ENCODE data around the gene PTPN5.
A peak's percentile ranks its signal among the peaks of the same experiment; 100 is the strongest.

The PTPN5 gene

DNA sequence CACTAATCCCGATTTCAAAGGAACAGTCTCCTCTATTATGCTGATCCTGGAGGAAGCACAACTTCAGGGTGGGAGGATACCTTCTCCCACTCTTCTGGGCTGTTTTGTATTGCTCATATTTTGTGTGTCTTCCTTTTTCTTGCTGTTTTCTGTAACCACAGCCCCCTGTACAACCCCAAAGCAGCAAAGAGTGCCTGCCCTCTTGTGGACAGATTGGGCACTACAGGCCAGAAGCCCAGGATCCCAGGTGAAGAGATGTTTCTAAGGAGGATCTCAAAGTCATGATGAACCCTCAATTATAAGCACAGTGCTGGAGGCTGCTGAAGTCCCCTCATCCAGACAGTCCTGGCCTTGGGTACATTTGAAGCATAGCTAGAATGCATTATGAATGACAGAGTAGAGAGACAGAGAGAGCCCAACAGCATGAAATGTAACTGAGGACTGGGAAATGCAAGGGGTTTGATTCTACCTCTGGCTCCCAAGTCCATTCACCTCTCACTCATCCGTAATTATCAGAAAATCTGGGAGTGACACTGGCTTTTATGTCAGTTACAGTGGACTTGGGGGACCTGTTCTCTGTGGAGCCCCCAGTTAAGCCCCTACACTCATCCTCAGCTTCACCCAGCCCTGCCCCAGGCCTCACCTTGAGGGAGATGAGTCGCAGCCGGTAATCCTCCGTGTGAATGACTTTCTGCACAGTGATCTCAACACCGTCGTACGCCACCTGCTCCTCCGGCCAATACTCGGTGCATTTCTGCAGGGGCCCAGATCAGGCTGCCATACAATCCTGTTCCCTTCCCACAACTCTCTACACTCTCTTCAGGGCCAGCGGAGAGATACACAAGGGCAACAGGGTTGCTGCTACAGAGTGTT lies 59.4 kb downstream of the PTPN5 start:
- H3K27me3 ChIP-seq (ENCODE audit: control insufficient read depth, insufficient read depth, low read length): no peaks in the 10 kb centered on the region
- no peak overlapping the region for H3K4me3 ChIP-seq (ENCODE audit: low read depth, low read length)
- H3K36me3 ChIP-seq (ENCODE audit: control insufficient read depth, insufficient read depth, low read length): no peaks in the 10 kb centered on the region
- H3K9me3 ChIP-seq (ENCODE audit: control insufficient read depth, insufficient read depth, low read length): no peaks in the 10 kb centered on the region
- no peak overlapping the region for H3K9ac ChIP-seq (ENCODE audit: low read depth, low read length)
- H3K4me1 ChIP-seq (ENCODE audit: control insufficient read depth, insufficient read depth, low read length): peaks cover 2% of the 10 kb centered on the region

DNA sequence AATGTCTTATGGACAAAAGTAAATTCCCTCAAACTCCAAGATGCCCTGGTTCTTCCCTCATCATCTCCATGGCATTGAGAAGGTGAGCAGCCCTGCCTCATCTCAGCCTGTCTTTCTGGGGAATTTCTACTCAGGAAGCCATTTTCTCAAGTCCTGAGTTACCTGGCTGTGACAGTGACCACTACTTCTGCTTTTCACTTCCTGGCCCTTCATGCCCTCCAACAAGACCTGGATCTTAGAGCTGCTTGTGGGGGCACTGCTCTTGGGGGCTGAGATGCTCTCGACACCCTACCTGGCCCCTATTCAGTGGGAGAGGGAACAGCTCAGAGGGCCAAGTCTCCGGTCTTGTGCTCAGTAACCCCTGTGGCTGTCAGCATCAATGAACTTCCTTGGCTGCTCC lies 60.2 kb downstream of the PTPN5 start:
- H3K27me3 ChIP-seq (ENCODE audit: control insufficient read depth, insufficient read depth, low read length): no peaks in the 10 kb centered on the region
- H3K9me3 ChIP-seq (ENCODE audit: control insufficient read depth, insufficient read depth, low read length): no peaks in the 10 kb centered on the region
- H3K4me1 ChIP-seq (ENCODE audit: control insufficient read depth, insufficient read depth, low read length): peaks cover 2% of the 10 kb centered on the region
- H3K36me3 ChIP-seq (ENCODE audit: control insufficient read depth, insufficient read depth, low read length): no peaks in the 10 kb centered on the region
- no peak overlapping the region for H3K4me3 ChIP-seq (ENCODE audit: low read depth, low read length)
- no peak overlapping the region for H3K9ac ChIP-seq (ENCODE audit: low read depth, low read length)

DNA sequence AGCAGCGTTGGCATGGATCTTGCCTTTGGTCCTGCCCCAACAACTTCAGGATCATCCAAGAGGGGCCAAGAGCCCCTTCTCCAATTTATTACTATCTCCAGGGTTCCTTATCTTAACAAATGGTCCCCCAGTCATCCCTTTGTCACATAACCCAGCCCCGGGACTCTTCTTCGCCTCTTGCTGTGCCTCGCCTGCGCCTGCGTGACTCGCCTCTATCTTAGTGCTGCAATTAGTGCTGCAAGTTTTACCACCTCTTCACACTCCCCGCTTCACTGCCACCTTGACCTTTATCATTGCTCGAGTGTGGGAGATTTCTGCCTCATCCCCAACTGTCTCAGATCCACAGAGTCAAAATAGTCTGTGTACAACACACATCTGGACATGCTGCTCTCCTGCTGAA lies 61.6 kb downstream of the PTPN5 start:
- Histone ChIP-seq H3K4me3 (ENCODE audit: low read depth, low read length) (no peak overlapping the region), H3K27me3 (ENCODE audit: control insufficient read depth, insufficient read depth, low read length) (no peaks in the 10 kb centered on the region), H3K4me1 (ENCODE audit: control insufficient read depth, insufficient read depth, low read length) (peaks cover 8% of the 10 kb centered on the region), H3K36me3 (ENCODE audit: control insufficient read depth, insufficient read depth, low read length) (no peaks in the 10 kb centered on the region), H3K9me3 (ENCODE audit: control insufficient read depth, insufficient read depth, low read length) (no peaks in the 10 kb centered on the region), H3K9ac (ENCODE audit: low read depth, low read length) (no peak overlapping the region)

DNA sequence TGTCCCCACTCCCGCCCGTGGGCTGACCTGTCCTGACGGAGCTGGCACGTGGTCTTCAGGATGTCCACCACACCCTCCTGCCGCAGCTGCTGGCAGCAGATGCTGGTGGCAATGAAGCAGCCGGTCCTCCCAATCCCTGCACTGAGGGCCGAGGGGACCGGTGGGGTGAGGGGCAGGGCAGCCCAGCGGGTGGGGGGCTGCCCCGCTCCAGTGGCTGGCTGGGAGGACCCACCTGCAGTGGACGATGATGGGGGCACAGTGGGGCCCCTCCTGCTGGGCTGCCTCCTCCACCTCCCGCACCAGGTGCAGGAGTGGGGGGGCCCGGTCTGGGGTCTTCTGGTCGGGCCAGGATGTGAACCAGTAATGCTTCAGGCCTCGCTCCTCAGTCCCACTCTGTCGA lies 62.2 kb downstream of the PTPN5 start:
- Histone ChIP-seq H3K4me3 (ENCODE audit: low read depth, low read length) (no peak overlapping the region), H3K9ac (ENCODE audit: low read depth, low read length) (no peak overlapping the region), H3K36me3 (ENCODE audit: control insufficient read depth, insufficient read depth, low read length) (no peaks in the 10 kb centered on the region), H3K4me1 (ENCODE audit: control insufficient read depth, insufficient read depth, low read length) (peaks cover 8% of the 10 kb centered on the region), H3K27me3 (ENCODE audit: control insufficient read depth, insufficient read depth, low read length) (no peaks in the 10 kb centered on the region), H3K9me3 (ENCODE audit: control insufficient read depth, insufficient read depth, low read length) (no peaks in the 10 kb centered on the region)

DNA sequence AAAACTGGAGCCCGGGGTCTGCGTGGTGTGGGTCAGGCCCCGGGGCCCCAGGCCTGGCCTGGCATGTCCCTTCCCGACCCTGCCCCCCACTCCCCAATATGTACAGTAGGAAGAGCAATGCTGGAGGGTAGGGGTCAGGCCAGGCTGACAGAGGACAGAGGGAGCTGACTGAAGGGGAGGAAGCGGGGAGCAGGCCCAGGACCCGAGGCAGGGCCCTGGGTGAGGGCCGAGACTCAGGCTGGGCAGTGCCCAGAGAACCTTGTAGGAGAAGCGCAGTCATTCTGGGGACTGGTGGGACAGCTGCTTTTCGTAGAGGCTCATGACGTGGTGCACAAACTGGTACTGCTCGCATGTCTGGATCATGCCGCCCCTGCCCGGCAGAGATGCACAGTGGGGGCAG lies 62.9 kb downstream of the PTPN5 start:
- peaks cover 8% of the 10 kb centered on the region for H3K4me1 ChIP-seq (ENCODE audit: control insufficient read depth, insufficient read depth, low read length)
- H3K9me3 ChIP-seq (ENCODE audit: control insufficient read depth, insufficient read depth, low read length): no peaks in the 10 kb centered on the region
- no peaks in the 10 kb centered on the region for H3K36me3 ChIP-seq (ENCODE audit: control insufficient read depth, insufficient read depth, low read length)
- no peaks in the 10 kb centered on the region for H3K27me3 ChIP-seq (ENCODE audit: control insufficient read depth, insufficient read depth, low read length)
- H3K4me3 ChIP-seq (ENCODE audit: low read depth, low read length): no peak overlapping the region
- H3K9ac ChIP-seq (ENCODE audit: low read depth, low read length): no peak overlapping the region

DNA sequence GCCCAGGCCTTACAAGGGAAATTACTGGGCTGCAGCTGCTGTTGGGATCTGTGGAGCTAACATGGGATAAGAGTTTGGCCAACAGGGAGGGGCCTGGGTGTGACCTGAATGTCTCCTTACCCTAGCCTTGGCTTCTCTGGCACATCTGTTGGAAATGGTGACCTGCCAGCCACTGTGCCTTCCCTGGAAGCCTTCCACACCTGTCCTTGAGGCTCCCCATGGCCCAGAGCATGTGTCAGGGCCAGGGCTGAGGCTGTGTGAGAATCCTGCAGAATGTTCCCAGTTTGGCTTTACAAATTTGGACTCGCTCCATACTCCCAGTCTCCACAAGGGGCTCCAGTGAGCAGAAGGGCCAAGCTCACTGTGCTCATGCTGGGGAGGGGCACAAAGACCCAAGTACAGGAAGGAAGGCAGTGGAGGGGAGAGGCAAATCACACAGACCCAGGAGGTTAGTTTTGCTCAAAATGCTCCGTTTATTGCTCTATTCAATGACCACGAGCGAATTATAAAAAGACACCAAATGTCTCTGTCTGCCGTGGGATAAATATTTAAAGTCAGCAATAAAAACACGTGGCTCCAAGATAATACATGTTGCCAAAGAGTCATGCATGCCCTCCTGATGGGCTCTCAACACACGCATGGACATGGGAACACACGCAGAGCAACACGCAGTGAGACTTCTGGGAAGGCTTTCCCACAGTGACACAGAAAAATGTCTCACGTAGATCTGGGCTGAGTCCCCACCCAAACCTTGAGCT lies 63.9 kb downstream of the PTPN5 start:
- Histone ChIP-seq H3K9ac (ENCODE audit: low read depth, low read length) (peak overlapping the region; percentile 20), H3K27me3 (ENCODE audit: control insufficient read depth, insufficient read depth, low read length) (no peaks in the 10 kb centered on the region), H3K4me1 (ENCODE audit: control insufficient read depth, insufficient read depth, low read length) (peaks cover 11% of the 10 kb centered on the region), H3K4me3 (ENCODE audit: low read depth, low read length) (no peak overlapping the region), H3K9me3 (ENCODE audit: control insufficient read depth, insufficient read depth, low read length) (no peaks in the 10 kb centered on the region), H3K36me3 (ENCODE audit: control insufficient read depth, insufficient read depth, low read length) (no peaks in the 10 kb centered on the region)

DNA sequence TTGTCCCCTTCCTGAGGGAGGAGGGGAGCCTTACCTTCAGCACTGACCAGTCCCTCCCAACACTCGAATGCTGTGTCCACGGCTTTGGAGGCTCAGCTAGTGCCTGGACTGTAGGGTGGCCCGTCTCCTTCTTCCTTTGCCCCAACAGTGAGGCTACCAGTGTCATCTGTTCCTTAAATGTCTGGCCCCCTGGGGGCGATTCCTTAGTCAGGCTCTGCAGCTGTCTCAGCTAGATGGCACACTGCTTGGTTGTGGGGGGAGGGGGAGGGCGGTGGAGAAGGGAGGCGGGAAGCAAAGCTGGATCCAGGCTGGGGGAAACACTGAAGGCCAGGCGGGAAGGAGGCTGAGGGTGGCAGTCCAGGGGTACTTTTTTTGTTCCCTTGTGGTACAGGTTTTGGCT lies 65.6 kb downstream of the PTPN5 start, which contains the start of gene IGSF22:
Gene IGSF22 (minus strand): TSS at position 149 of the 400 bp plus-strand sequence. CDS start 1,952 bp downstream, outside the sequence.
- peaks cover 2% of the 10 kb centered on the region for H3K27me3 ChIP-seq (ENCODE audit: control insufficient read depth, insufficient read depth, low read length)
- no peak within 1 kb of the TSS for H3K9ac ChIP-seq (ENCODE audit: low read depth, low read length)
- no peaks in the 10 kb centered on the region for H3K36me3 ChIP-seq (ENCODE audit: control insufficient read depth, insufficient read depth, low read length)
- peak within 1 kb of the TSS; percentile 10 for H3K4me3 ChIP-seq (ENCODE audit: low read depth, low read length)
- no peaks in the 10 kb centered on the region for H3K9me3 ChIP-seq (ENCODE audit: control insufficient read depth, insufficient read depth, low read length)
- H3K4me1 ChIP-seq (ENCODE audit: control insufficient read depth, insufficient read depth, low read length): peaks cover 11% of the 10 kb centered on the region

DNA sequence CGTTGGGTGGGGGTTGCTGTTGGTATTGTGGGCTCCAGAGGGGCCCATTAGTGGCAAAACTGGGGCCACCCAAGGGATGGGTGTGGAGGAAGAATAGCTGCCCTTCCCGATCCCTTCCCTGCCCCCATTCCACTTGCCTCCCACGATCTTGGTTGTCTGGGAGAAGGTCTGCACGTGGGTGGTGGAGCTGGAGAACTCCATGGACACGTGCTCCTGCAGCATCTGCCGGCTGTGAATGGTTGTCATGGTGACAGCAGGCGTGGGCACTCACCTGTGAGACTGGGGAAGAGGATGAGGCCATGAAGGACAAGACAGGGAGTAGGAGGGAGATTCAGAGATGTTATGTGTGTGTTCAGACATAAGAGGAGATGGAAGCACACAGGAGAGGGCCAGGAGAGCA lies 67.6 kb downstream of the PTPN5 start:
- Histone ChIP-seq H3K27me3 (ENCODE audit: control insufficient read depth, insufficient read depth, low read length) (peaks cover 17% of the 10 kb centered on the region), H3K36me3 (ENCODE audit: control insufficient read depth, insufficient read depth, low read length) (no peaks in the 10 kb centered on the region), H3K4me3 (ENCODE audit: low read depth, low read length) (no peak overlapping the region), H3K9me3 (ENCODE audit: control insufficient read depth, insufficient read depth, low read length) (no peaks in the 10 kb centered on the region), H3K4me1 (ENCODE audit: control insufficient read depth, insufficient read depth, low read length) (peaks cover 14% of the 10 kb centered on the region), H3K9ac (ENCODE audit: low read depth, low read length) (no peak overlapping the region)

DNA sequence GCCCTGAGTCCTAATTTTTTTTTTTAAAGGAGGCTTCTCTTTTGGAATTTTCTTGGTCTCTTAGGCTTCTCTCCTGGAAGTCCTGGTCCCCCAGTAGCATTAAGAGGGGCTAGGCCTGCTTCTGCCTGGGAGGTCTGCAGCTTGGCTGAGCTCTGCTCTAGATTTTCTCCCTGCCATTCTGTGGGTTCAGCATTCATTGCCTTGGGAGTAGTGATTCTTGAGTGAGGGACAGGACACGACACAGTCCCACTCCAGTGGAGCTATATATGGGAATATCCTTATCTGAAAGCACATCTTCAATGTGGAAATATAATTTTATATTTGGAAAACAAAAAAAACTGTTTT lies 69.3 kb downstream of the PTPN5 start:
- H3K4me3 ChIP-seq (ENCODE audit: low read depth, low read length): peak overlapping the region; percentile 83
- H3K9ac ChIP-seq (ENCODE audit: low read depth, low read length): no peak overlapping the region
- peaks cover 20% of the 10 kb centered on the region for H3K27me3 ChIP-seq (ENCODE audit: control insufficient read depth, insufficient read depth, low read length)
- H3K4me1 ChIP-seq (ENCODE audit: control insufficient read depth, insufficient read depth, low read length): peaks cover 12% of the 10 kb centered on the region
- no peaks in the 10 kb centered on the region for H3K9me3 ChIP-seq (ENCODE audit: control insufficient read depth, insufficient read depth, low read length)
- no peaks in the 10 kb centered on the region for H3K36me3 ChIP-seq (ENCODE audit: control insufficient read depth, insufficient read depth, low read length)

DNA sequence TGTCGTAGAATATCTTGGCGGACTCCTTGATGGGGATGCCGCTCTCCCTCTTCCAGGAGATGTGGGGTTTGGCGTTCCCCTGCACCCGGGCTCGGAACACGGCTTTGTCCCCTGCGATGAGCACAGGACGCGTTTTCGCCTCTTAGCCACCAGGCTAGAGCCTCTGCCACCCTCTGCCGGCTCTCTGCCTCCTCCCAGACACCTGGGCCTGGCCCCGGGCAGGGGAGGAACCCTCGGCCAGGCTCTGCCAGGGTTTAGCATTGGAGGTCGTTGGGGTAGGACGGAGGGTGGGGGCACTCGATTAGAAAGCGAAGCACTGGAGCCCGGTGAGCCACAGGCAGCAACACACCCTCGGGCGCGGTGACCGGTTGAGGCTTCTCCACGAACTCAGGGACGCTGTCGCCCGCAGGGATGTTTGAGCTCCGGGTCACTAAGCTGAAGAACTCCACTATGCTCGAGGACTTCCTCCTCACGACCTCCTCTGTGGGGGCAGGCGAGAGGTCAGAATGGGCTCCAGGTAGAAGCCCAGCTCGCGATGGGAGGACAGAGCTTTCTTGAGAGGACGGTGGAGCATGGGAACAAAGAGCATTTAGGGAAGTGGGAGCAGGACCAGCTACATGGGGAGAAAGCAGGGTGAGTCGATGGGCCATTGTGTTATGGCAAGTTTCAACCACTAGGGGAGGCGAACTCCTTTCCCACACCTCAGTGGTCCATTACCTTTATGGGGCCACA lies 69.9 kb downstream of the PTPN5 start:
- peak overlapping the region; percentile 76 for H3K9ac ChIP-seq (ENCODE audit: low read depth, low read length)
- H3K36me3 ChIP-seq (ENCODE audit: control insufficient read depth, insufficient read depth, low read length): no peaks in the 10 kb centered on the region
- H3K4me3 ChIP-seq (ENCODE audit: low read depth, low read length): peak overlapping the region; percentile 83
- peaks cover 12% of the 10 kb centered on the region for H3K4me1 ChIP-seq (ENCODE audit: control insufficient read depth, insufficient read depth, low read length)
- H3K9me3 ChIP-seq (ENCODE audit: control insufficient read depth, insufficient read depth, low read length): no peaks in the 10 kb centered on the region
- H3K27me3 ChIP-seq (ENCODE audit: control insufficient read depth, insufficient read depth, low read length): peaks cover 22% of the 10 kb centered on the region

DNA sequence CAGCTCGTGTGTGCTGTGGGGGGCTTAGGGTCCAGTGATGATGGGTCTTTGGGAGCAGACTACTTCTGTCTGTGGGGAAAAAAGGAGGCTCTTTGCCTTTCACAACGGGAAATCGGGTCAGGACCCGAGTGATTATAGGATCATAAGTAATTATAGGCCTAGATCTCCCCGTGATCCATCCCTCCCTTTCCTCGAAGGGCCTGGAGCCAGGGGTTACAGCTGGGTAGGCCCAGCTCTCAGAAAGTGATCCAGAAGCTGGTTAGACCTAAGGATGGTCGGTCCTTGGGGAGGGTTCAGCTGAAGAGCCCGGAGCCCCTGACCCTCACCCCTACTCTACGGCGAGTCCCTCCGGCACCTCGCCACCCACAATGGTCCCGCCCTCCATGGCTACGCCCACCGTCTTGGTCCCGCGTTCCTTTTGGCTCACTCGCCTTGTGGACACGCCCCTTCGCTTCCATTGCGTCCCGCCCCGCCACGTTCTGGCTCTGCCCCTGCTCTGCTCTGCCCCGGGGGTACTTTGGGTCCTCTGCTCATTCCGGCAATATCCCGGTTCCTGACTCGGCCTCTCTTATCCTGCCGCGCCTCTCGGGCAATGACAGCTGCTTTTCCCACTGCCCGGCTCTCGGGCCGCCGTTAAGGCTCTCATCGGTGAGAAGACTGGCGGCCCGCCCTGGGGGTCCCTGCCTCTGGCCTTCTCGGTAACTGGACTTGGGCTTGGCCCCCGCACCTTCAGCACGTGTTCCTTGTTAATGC lies 70.6 kb downstream of the PTPN5 start:
- no peaks in the 10 kb centered on the region for H3K36me3 ChIP-seq (ENCODE audit: control insufficient read depth, insufficient read depth, low read length)
- H3K27me3 ChIP-seq (ENCODE audit: control insufficient read depth, insufficient read depth, low read length): peaks cover 22% of the 10 kb centered on the region
- no peaks in the 10 kb centered on the region for H3K9me3 ChIP-seq (ENCODE audit: control insufficient read depth, insufficient read depth, low read length)
- H3K4me1 ChIP-seq (ENCODE audit: control insufficient read depth, insufficient read depth, low read length): peaks cover 9% of the 10 kb centered on the region
- peak overlapping the region; percentile 76 for H3K9ac ChIP-seq (ENCODE audit: low read depth, low read length)
- H3K4me3 ChIP-seq (ENCODE audit: low read depth, low read length): peak overlapping the region; percentile 83

Data from iPS-15b (cell line).